ENCODE measurements around the gene CDH26. TPM values are rescaled to one million over a fixed set of nuclear protein-coding genes. Genes with fewer than 3 reads are reported as not detected.

Gene CDH26
- total and polyA plus RNA-seq, 7 donors: 0.74 to 5.5 (median 1.4) TPM; not detected in 2

- TF ChIP-seq POLR2A (IDR thresholded peaks at IDR 0.05): no peak
- no peak for TF ChIP-seq EP300 (IDR thresholded peaks at IDR 0.05)
- no peak for TF ChIP-seq POLR2AphosphoS5 (IDR thresholded peaks at IDR 0.05)
- TF ChIP-seq CTCF (IDR thresholded peaks at IDR 0.05): no peak
- no peaks in the 10 kb centered on the region for H3K36me3 ChIP-seq
- H3K27ac ChIP-seq: no peak overlapping the region
- no peaks in the 10 kb centered on the region for H3K4me1 ChIP-seq
- intact Hi-C loops (cut with DNase I): no loop called here
- DNase-seq: no peak
- H3K9me3 ChIP-seq: no peaks in the 10 kb centered on the region
- 74 to 78% methylated on average over 6 of the region's 6 CpGs for WGBS, 2 donors
- peaks cover 0 to 15% (median 0%) of the 10 kb centered on the region in 3 donors for H3K27me3 ChIP-seq
- H3K4me3 ChIP-seq: no peak overlapping the region
These were observed 77.3 kb downstream of the CDH26 start for GRCh38 chr20:60035486-60035885.

GRCh38 chr20:60036346-60036745, 78.1 kb downstream of the CDH26 start:
- WGBS, 2 donors: 93 to 95% methylated on average over 4 of the region's 4 CpGs
- no peak for DNase-seq

DNA sequence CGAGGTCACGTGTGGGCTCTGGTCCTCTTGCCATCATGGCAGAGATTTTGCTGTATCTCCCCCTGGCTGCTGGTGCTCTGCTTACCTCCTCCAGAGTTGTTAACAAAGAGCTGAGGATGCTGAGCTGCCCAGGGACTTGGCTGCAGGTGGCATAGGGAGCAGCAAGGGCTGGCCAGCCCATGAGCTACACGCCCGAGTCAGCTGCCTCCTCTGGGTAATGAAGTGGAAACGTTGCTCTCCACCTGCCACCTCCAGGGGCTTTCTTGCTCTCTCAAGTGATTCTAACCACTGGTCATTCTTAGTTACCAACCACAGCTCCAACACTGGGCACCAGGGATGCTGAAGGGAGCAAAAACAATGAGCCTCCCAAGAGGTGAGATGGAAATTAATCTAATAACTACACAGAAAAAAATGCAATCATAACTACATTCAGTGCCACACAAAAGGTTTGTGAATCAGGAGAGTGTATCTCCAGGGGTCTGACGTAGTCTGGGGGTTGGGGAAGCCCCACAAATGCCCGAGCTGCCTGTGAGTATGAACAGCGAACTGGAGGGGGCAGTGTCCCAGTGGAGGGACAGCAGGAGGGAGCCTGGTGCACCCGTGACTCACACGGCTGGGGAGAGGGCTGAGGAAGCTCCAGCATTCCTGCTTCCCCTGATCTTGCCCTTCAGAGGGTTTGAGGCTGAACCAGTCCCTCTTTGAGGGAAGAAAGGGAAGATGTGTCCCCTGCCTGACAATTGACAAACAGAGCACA, 78.7 kb downstream of the CDH26 start:
- TF ChIP-seq CTCF (IDR thresholded peaks at IDR 0.05) (no peak), POLR2AphosphoS5 (IDR thresholded peaks at IDR 0.05) (no peak), EP300 (IDR thresholded peaks at IDR 0.05) (no peak), POLR2A (IDR thresholded peaks at IDR 0.05) (no peak)
- H3K27ac ChIP-seq: no peak overlapping the region
- DNase-seq: no peak
- 53 to 72% methylated on average over 10 of the region's 10 CpGs for WGBS, 2 donors
- peaks cover 0 to 24% (median 0%) of the 10 kb centered on the region in 3 donors for H3K27me3 ChIP-seq
- intact Hi-C loops (cut with DNase I): no loop called here
- no peak overlapping the region for H3K4me3 ChIP-seq
- no peaks in the 10 kb centered on the region for H3K4me1 ChIP-seq
- no peaks in the 10 kb centered on the region for H3K9me3 ChIP-seq
- H3K36me3 ChIP-seq: no peaks in the 10 kb centered on the region

More at GRCh38 chr20:60036346-60036745, 78.1 kb downstream of the CDH26 start:
- intact Hi-C loops (cut with DNase I): no loop called here
- H3K27me3 ChIP-seq: peaks cover 0 to 23% (median 0%) of the 10 kb centered on the region in 3 donors
- TF ChIP-seq POLR2AphosphoS5 (IDR thresholded peaks at IDR 0.05) (no peak), CTCF (IDR thresholded peaks at IDR 0.05) (no peak), POLR2A (IDR thresholded peaks at IDR 0.05) (no peak), EP300 (IDR thresholded peaks at IDR 0.05) (no peak)
- H3K4me1 ChIP-seq: no peaks in the 10 kb centered on the region
- H3K27ac ChIP-seq: no peak overlapping the region
- H3K4me3 ChIP-seq: no peak overlapping the region
- no peaks in the 10 kb centered on the region for H3K9me3 ChIP-seq
- H3K36me3 ChIP-seq: no peaks in the 10 kb centered on the region

DNA sequence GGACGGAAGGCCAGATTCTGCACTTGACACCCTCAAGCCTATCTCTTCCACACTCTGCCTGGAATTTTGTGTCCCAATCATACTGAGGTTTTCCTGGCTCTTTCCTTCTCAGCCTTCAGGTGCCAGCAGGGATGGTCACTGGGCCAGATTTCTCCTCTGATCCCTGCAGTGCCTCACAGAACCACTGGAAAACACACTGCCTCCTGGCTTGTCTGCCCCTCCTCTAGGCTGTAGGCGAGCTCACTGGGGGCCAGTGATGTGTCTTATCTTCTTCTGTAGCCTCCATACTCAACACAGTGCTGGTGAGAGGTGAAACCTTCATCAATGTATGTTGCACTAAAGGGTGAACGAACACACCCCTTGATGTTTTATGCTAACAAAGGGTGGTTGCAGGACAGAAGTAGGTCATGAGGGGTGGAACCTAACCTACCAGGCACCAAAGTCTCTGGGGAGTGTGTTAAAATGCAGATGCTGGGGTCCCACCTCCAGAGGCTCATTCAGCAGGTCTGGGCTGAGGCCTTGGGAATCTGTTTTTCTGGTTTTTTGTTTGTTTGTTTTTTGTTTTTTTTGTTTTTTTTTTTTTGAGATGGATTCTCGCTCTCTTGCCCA, 80.3 kb downstream of the CDH26 start:
- Histone ChIP-seq H3K36me3 (no peaks in the 10 kb centered on the region), H3K9me3 (no peaks in the 10 kb centered on the region), H3K27me3 (peaks cover 0 to 24% (median 0%) of the 10 kb centered on the region in 3 donors), H3K27ac (no peak overlapping the region), H3K4me1 (no peaks in the 10 kb centered on the region), H3K4me3 (no peak overlapping the region)
- TF ChIP-seq POLR2AphosphoS5 (IDR thresholded peaks at IDR 0.05) (no peak), EP300 (IDR thresholded peaks at IDR 0.05) (no peak), POLR2A (IDR thresholded peaks at IDR 0.05) (no peak), CTCF (IDR thresholded peaks at IDR 0.05) (no peak)
- DNase-seq: no peak
- WGBS, 2 donors: 78 to 79% methylated on average over 4 of the region's 4 CpGs
- intact Hi-C loops (cut with DNase I): no loop called here

All from sigmoid colon (tissue), 7 donors.